HG03175 (cell line): ENCODE results near the gene ALOX5AP.

ENCODE experiments used
- ATAC-seq: cut with Tn5 transposase; IDR thresholded peaks from one replicate; pipeline ENCODE4 v1.9.1; 2021; ENCODE audit warnings: mild to moderate bottlenecking, moderate library complexity; ENCODE audit not compliant: unreplicated experiment

The ALOX5AP gene

DNA sequence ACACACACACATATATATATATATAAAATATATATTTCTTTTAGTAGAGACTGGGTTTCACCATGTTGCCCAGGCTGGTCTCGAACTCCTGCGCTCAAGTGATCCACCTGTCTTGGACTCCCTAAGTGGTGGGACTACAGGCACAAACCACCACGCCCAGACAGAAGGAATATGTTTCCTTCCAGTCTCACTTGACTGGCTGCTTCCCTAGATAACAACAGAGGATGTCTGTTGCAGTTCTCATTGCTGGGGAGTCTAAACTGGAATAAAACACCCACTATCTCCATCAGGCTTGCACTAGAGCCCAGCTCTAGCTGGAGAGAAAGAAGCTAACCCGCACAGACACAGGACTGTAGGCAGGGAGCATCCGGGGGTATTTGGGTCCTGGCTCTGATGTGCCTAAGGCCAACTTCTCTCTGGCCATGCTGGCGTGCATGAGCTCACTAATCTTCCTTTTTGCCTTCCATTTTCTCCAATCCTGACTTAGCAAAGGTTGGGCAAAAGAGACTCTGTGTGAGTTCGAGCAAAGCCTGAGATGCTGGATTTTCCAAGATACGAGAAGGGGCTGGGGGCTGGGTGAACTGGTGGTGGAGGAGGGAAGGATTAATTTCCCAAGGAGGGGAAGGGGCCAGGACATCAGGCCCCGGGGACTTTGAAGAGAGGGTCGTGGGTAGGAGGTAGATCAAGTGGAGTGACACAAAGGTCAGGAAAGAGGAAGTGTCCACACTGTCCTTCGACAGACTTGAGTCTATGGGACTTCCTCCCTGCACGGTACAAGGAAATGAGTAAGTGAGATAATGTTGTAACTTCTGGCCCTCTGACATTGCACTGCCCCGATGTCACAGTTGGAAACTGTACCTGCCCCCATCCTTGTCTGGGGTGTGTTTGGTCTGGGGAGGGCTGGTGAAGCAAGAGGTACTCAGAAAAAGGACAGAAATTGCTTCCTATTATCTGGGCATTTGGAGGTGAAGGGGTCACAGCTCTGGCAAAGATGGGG, 22.5 kb upstream of the ALOX5AP start:
- ATAC-seq: peak; percentile 60

GRCh38 chr13:30714629-30715371, 20.5 kb upstream of the ALOX5AP start:
- ATAC-seq: no peak

- ATAC-seq: no peak
Measured at GRCh38 chr13:30715372-30715756, 20.0 kb upstream of the ALOX5AP start.

DNA sequence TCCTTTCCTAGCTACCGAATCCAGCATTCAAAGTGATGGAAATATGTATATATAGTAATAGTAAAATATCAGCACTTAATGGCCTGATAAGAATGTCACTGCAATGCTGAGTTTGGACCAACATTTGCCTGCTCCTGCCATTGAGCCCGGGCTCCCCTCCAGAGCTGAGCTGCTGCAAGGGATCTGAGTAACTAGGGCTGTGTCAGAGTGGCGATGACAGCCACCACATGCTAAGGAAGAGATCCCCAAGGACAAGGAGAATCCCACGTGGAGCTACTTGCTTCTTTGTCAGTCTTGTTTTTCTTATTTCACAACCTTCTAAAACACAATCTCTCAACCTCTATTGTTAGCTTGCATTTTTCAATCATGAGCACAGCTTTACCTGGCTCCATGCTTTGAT, 19.5 kb upstream of the ALOX5AP start:
- no peak for ATAC-seq

DNA sequence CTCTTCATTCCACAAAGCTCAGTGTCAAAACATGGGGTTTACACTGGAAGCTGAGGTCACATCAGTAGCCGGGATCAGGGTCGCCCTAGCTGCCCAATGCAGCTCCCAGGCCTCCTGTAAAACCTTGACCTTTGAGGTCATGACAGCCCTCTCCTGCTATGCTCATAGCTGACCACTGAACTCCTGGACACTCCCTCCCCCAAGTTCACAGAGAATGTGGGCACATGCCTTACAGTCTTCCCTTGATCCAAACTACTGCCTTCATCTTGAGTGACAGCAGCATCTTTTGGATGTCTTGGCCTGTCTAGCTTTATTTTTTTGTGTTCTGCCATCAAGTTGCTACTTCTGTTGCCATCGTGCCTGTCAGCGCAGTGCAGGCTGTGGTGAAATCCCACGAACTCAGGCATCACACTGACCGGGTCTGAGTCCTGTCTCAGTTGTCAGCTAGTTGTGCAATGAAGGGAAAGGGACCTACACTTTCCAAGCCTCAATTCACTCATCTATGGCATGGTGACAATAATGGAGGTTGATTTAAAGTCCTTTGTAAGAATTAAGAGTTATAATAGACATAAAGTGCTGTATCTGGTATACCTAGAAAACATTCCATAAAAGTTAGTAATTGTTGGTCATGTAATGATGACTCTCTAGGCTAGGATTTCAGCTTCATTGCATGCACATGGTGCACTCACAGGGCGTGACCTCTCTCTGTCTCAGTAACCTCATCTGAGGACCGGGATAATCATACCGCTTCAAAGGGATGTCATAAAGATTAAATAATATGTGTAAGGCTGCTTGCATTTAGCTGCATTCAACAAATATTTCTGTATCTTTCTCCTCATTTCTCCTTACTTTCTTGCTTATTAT, 16.4 kb upstream of the ALOX5AP start:
- ATAC-seq: no peak

GRCh38 chr13:30719525-30719914, 15.8 kb upstream of the ALOX5AP start:
- ATAC-seq: no peak

DNA sequence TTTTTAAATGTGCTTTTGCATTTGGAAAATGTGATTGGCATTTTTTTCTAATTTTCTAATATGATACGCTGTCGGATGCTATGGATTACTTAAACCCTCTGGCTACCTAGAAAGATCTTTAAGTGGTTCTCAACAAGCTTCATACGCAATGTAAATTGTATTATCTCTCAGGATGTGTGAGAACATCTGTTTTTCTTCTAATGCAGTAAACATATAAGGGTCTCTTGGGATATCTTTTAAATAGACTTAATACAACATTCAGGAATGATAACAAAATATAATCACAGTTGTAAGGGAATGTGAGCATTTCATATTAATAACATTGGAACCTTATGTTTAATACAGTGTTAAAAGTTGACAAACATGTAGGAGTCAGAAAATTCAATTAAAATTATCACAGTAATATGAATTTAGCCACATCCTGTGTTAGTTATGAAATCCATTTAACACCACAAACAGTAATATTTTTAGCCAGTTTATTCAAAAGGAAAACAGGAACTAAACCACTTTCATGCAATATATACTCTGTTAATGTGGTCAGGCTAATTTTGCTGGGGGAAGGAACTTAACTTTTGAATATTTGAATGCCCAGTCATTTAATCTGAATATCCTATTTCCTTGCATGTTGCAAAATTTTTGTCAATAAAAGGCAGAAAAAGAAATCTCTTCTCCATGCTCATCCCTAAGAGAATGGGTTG, 15.0 kb upstream of the ALOX5AP start:
- peak; percentile 87 for ATAC-seq

DNA sequence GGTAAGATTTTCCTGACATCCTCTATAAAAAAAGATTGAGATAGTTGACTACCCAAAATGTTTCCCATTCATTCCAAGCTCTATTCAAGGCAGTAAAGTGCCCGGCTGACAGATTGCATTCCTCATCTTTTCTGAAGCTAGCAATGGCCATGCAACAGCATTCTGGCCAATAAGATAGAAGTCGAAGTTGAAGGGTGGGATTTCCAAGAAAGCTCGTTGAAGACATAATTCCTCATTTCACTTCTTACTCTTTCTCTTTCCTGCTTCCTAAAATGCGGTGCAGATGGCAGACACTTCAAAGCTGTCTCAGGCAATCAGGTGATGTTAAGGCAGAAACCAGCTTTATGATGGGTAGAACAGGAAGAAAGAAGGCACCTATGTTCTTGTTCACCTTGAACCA, 13.4 kb upstream of the ALOX5AP start:
- ATAC-seq: no peak

- no peak for ATAC-seq
Measured at GRCh38 chr13:30722361-30722760, 13.0 kb upstream of the ALOX5AP start.

DNA sequence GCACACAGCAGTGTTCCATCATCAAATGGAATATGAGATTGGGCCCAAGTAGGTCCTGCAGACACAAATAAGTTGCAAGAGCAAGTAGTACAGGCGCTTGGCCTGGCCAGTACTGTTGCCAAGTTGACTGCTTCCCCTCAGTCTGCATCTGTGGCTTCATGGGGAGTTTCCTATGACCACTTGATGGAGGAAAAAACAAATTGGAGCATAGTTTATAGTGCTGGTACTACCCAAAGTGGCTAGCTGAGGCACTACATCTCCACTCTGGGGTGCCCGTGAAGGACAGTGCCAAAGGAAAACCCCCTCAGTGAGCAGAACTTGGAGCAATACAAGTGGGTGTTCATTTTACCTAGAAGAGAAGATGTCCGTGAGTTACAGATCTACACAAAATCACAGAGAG, 10.6 kb upstream of the ALOX5AP start:
- ATAC-seq: no peak

- ATAC-seq: no peak
Measured at GRCh38 chr13:30725326-30726085, 9.8 kb upstream of the ALOX5AP start.

DNA sequence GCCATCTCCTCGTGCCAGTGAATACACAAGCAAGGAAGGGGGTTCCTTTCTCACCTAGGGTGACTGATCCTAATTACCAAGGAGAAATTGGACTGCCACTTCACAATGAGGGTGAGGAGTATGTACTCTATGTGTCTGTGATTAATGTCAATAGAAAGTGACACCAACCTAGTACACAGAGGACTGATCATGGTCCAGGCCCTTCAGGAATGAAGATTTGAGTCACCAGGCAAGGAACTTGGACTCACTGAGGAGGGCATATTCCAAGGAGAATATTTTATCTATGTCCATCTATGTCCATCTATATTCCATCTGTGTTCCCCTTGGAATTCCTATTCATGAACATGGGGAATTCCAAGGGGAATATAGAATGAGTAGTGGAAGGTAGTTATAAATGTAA, 9.2 kb upstream of the ALOX5AP start:
- ATAC-seq: no peak

- ATAC-seq: no peak
Measured at GRCh38 chr13:30727491-30728355, 7.6 kb upstream of the ALOX5AP start.

- ATAC-seq: no peak
Measured at GRCh38 chr13:30729801-30730200, 5.5 kb upstream of the ALOX5AP start.

DNA sequence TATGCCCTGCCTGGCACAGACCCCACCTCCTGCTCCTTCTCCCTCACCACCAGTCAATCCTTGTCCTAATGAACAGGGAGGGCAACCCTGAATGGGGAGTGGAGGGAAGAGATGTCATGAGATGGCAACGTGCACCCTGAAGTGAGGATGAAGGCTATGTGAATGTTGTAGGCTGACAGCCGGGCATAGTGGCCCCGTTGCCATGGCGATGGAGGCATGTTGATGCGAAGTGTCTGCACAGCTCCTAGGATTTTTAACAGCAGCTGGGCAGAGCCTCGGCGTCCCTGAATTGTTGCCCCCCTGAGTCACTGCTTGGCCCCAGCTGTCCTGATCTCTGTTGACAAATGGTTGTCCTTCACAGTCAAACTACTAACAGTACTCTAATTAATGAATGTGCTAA, 4.8 kb upstream of the ALOX5AP start:
- ATAC-seq: no peak

GRCh38 chr13:30731361-30732045, 3.8 kb upstream of the ALOX5AP start:
- no peak for ATAC-seq

DNA sequence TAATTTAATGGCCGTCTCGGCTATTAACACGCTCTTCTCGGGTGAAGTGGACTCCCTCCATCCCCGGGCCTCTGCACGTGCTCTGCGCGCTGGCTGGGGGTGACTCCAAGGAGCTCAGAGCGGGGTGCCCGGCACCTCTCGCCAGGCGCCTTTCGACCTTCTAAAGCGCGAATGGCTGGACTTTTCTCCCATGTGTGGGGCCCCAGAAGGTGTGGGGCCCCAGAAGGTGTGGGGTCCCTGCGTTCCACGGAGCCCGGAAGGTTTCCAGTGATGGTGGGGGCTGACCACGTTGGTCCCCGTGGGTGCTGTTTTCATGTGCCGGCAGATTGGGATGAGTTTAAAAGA, 3.3 kb upstream of the ALOX5AP start:
- no peak for ATAC-seq

GRCh38 chr13:30734439-30734838, 904 bp upstream of the ALOX5AP start:
- ATAC-seq: no peak

- peak; percentile 10 for ATAC-seq
Measured at GRCh38 chr13:30735872-30736175, 481 bp downstream of the ALOX5AP start.
